HG03139 (cell line): ENCODE data around the gene TIE1.

Experiments
- ATAC-seq: cut with Tn5 transposase; IDR thresholded peaks from one replicate; pipeline ENCODE4 v1.9.1; 2021; ENCODE audit not compliant: unreplicated experiment

Gene TIE1

DNA sequence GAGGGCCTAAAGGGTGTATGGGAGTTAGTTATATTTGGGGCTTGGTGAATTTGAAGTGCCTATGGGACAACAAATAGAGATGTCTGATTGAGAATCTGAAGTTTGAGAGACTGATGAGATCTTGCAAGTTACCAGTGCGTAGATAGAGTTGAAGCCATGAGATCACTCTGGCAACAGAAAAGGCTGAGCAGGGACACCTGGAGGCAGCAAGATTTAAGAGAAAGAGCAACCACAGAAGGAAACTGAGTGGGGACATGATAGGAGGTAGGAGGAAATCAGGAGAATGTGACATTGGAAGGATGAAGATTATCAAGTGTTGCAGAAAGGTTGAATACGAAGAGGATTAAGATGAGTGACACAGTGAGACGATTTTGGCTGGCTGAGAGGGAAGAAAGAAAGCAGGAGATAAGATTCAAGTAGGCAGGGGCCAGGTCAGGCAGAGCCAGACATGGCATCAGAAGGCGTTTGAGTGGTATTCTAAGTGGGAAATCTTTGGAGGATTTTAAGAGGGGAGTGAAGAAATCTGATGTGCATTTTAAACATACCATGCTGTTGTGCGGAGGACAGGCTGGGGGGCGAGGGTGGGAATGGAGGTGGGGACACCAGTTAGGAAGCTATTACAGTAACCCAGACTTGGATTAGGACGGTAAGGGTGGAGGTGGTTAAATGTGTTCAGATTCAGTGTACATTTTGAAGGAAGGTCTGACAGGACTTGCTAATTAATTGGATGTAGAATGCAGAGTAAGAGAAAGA is 33.8 kb downstream of the TIE1 start:
- no peak for ATAC-seq

DNA sequence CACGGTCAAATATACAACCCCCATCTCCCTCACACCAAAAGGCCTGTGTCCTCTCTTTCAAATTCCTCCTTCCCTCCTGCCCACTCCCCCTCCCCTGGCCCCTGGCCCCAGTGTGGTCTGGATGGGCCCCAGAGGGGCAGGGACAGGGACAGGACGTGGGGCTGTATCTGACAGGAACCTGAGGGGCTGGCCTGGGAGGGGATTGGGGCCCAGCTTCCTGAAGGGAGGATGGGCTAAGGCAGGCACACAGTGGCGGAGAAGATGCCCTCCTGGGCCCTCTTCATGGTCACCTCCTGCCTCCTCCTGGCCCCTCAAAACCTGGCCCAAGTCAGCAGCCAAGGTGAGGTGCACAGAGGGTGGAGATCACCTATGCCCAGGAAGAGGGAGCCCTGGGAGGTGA is 36.8 kb downstream of the TIE1 start, which contains the start of gene MPL:
Gene MPL, plus strand, starts transcription at position 231 of the 400 bp plus-strand sequence. Its CDS starts 31 bp downstream, at position 262.
- no peak for ATAC-seq

DNA sequence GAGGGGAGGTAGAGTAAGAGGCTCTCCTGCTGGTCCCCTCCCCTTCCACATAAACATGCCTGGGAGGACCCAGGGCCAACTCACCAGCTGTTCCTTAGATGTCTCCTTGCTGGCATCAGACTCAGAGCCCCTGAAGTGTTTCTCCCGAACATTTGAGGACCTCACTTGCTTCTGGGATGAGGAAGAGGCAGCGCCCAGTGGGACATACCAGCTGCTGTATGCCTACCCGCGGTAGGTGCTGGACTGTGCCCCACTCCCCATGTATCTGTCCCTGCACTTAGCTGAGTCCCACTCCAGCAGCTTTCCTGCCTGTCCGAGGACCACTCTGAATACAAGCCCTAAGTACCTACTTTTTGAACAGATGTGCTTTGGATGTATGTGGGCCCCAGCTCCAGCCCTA is 37.2 kb downstream of the TIE1 start:
- no peak for ATAC-seq

DNA sequence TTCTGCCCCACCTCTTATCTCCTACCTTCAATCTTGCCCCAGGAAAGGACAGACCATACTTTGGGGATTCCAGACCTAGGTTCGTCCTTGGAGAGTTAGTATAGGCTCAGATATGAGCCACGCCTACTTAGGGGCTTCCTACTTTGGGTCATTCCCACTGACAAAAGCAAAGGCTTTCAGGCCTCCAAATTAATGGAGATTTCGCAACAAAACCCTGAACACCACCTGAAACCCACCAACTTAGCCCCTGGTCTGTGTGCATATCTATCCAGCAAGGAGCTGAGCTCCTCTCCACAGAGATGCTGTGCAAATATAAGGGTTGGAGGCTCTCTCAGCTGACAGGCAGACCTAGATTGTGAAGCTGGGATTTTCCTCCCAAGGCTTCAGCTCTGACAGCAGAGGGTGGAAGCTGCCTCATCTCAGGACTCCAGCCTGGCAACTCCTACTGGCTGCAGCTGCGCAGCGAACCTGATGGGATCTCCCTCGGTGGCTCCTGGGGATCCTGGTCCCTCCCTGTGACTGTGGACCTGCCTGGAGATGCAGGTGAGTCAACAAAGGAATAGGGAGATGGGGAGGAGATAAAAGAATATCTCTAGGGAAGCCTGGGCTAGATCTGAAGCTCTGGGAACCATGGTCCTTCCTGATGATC is 38.9 kb downstream of the TIE1 start:
- no peak for ATAC-seq

DNA sequence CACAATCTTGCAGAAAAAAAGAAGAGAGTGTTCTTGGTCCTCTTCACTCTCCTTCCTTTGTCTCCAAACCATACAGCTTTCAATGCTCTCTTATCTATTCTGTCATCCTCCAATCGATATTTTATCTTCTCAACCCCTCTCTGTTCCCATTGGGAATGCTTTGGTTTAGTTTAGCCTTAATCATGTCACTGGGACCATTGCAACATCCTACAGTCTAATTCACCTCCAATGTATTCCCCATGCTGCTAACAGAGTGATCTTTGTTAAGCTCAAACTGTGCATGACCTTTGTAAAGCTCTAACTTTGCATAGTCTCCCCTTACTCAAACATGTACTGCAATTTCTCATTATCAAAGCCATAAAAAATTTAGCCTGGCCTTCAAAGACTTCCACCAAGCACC is 39.8 kb downstream of the TIE1 start:
- ATAC-seq, result no peak

DNA sequence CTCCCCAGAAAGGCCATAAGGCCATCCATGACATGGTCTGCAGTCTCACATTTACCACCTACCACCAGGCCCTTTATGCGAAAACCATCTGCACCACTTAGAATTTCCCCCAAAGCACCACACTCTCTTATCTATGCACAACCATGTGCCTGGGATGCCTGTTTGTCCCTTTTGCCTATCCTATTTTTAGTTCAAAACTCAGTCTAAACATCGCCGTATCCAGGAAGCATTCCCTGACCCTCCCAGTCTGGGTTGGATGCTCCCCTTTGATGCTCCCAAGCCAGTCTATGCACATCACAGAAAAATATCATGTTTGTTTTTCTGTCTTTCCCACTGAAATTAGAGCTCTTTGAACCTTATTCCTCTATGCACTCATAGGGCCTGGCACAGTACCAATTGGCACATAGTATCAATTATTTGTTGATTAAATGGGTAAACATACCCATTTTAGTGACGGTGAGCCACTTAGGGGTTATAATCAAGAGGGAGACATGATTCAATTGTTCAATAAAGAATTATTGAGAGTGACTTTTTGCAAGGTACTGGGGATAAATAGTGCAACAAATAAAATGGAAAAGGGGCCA is 43.6 kb downstream of the TIE1 start:
- ATAC-seq, result no peak

DNA sequence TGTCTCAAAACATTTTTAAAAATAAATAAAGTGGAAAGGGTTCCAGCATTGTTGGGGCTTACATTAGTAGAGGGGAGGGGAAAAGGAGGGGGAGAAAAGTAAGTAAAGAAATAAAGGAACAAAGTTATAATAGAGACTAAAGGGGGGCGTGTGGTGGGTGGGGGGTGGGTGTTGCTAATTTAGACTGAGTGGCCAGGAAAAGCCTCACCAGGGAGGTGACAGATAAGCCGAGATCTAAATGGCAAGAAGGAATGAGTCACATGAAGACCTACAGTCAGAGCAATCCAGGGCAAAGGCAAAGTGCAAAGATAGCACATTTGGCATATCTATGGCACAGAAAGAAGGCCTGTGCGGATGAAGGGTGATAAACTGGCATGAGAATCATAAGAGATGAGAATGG is 44.3 kb downstream of the TIE1 start:
- ATAC-seq, result no peak

DNA sequence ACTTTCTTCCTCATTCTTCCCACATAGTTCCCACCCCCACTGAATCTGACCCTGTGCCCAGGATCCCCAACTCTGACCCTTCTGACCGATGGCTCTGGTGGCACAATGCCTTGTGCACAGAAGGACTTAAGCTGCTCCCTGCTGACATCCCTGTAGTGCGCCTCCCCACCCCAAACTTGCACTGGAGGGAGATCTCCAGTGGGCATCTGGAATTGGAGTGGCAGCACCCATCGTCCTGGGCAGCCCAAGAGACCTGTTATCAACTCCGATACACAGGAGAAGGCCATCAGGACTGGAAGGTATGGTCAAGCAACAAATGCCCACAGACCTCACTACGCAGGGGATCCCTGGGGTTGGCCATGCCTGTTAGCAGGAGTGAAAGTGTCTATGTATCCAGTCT is 45.9 kb downstream of the TIE1 start:
- ATAC-seq, result no peak

DNA sequence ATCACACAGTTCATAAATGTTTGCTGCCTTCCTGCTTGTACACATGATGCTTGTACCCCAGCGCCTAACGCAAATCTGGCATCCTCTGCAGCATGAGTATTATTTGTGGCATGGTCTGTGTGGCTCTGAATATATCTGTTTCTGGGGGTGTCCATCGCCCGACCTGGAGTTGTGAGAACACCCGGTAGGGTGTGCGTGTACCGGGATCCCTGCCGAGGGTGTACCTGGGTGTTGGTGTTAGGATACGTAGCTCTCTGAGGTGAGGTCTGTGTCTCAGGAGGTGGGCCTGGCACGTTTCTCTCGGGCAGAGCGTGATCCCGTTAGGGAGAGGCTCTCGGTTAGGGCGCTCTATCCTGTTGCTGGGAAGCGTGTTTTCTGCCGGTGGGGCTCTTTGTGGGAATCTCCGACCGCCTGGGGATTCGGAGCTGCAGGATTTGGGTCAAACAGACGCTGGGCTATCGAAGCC is 47.6 kb downstream of the TIE1 start:
- no peak for ATAC-seq

DNA sequence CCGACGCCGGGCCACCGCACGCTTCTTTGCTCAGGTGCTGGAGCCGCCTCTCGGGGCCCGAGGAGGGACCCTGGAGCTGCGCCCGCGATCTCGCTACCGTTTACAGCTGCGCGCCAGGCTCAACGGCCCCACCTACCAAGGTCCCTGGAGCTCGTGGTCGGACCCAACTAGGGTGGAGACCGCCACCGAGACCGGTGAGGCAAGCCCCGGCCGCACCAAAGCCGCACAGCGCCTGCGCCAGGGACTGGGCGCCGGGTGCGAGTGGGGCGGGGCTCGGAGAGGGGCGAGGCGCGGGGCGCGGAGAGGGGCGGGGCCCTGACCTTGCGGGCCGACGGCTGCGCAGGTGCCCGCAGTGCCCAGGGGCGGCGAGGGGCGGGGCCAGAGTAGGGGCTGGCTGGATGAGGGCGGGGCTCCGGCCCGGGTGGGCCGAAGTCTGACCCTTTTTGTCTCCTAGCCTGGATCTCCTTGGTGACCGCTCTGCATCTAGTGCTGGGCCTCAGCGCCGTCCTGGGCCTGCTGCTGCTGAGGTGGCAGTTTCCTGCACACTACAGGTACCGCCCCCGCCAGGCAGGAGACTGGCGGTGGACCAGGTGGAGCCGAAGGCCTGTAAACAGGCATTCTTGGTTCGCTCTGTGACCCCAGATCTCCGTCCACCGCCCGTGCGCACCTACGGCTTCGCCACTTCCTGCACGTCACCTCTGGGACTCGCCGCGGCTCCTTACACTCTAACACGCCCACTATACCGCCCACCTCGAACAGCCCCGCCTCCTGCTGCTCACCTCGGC is 48.2 kb downstream of the TIE1 start:
- ATAC-seq, result no peak

DNA sequence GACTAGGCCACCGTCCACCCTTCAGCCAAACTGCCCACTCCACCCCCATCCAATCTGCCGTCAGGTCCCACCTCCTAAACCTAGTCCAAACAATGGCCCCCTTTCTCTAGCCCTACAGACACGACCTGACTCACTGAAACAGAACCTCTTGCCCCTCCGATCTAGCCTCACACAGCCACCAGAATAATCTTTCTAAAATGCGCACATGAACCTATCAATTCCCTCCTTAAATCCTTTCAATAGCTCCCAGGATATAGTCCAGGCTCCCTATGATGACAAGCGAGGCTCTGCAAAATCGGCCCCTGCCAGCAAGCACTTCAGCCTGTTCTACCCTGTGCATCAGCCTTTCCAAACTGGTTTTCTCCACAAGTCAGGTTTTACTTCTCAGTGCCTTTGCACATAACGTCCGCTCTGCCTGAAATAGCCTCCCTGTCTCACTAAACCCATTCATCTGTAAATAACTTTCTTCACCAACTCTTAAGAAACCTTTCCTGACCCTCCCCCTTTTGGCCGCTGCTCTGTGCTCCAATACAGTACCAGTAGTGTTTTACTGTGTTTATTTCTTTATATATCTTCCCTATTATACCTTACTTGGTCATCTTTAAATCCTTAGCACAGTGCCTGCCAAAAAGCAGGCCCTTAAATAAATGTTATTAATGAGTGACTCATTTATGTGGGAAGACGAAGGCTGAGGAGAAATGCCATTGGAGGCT is 49.0 kb downstream of the TIE1 start:
- ATAC-seq, result no peak

DNA sequence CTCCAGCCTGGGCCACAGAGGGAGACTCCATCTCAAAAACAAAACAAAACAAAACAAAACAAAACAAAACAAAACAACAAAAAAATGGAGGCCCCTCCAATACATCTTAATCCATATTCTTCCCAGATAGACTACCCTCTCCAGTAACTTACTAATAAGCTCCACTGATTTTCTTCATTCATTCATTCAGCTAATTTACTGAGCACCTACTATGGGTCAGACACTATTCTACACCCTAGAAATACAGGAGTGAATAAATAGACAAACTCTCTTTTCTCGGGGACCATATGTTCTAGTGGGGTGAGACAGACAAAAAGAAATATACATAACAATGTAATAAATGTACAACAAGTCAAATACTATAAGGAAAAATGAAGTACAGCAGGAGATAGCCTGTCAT is 50.2 kb downstream of the TIE1 start:
- ATAC-seq, result no peak

DNA sequence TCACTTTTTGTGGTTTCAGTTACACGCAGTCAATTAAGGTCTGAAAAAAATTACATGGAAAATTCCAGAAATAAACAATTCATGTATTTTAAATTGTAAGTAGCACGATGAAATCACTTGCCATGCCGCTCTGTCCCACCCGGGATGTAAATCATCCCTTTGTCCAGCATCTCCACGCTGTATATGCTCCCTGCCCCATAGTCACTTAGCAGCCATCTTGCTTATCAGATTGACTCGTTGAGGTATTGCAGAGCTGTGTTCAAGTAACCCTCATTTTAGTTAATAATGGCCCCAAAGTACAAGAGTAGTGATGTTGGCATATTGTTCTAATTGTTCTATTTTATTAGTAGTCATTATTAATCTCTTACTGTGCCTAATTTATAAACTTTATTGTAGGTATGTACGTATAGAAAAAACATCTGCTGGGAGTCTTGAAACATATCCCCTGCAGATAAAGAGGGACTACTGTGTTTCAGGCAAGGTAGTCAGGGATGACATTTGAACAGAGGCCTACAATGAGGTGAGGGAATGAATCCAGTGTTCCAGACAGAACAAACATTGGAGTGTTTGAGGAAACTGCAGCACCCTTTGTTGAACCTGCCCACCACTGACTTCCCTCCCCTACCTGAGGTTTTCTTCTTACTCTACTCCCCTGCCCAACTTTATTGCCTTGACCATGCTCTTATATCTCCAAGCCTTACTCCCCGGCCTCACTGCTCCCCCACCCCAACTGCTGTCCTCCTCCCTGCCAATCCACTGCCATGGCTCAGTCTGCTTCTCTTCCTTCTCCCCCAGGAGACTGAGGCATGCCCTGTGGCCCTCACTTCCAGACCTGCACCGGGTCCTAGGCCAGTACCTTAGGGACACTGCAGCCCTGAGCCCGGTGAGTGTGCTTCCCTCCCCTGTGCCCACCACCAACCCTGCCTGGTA is 50.9 kb downstream of the TIE1 start:
- ATAC-seq, result no peak

DNA sequence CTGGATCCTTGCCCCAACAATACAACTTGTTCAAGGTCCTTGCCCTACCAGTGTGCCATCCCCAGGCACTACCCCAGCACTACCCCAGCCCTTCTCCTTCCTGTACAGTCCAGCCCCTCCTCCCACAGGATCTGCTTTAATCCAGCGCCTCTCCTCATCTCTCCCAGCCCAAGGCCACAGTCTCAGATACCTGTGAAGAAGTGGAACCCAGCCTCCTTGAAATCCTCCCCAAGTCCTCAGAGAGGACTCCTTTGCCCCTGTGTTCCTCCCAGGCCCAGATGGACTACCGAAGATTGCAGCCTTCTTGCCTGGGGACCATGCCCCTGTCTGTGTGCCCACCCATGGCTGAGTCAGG is 51.5 kb downstream of the TIE1 start:
- no peak for ATAC-seq

DNA sequence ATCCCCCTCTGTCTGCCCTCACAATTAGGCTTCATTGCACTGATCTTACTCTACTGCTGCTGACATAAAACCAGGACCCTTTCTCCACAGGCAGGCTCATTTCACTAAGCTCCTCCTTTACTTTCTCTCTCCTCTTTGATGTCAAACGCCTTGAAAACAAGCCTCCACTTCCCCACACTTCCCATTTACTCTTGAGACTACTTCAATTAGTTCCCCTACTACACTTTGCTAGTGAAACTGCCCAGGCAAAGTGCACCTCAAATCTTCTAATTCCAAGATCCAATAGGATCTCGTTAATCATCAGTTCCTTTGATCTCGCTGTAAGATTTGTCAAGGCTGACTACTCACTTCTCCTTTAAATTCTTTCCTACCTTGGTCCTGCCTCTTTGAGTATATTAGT is 52.1 kb downstream of the TIE1 start:
- no peak for ATAC-seq

DNA sequence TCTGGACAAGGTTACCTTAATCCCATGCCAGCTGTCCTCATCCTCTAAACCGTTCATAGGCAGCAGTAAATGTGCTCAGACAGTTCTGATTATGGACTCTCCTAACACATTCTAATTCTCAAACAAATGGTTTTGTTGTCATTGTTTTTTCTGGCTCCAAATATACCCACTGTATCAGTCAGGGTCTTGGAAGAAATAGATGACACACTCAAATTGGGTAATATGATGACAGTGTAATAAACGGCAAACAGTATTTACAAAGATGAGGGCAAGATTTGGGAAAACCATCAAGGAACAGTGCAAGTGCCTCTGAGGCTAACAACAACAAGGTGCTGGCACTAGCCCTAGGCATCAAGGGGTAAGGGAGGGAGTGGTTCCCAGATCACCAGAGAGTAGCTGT is 53.7 kb downstream of the TIE1 start:
- no peak for ATAC-seq

DNA sequence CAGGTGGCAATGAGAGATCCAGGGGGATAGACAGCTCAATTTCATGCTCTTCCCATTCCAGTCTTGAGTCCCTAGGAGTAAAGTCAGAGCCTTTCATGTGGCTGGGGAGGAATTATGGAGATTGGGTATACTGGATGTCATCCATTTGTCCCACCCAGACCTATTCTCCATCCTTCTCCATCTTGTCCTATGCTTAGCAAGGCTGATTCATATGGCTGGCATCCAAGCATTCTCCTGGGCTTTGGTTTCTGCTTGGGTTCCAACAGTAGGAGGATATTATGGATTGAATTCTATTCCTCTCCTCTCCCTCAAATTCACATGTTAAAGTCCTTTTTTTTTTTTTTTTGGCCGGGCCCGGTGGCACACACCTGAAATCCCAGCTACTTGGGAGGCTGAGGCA is 54.2 kb downstream of the TIE1 start:
- ATAC-seq, result no peak

DNA sequence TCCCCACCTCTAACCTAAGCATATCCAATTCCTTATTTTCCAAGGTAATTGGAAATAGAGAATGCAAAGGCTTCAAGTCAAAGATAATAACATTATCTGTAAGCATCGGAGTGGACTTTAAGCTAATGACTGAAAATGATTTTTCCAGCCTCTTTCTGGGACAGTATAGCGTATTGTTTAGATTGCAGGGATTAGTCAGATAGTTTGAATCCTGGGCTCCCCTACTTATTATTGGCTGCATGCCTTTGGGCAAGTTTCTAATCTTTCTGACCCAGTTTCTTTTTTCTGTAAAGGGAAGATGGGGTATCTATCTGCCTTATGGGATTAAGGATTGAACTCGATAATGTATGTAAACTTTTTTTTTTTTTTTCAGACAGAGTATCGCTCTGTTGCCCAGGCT is 56.5 kb downstream of the TIE1 start:
- no peak for ATAC-seq

DNA sequence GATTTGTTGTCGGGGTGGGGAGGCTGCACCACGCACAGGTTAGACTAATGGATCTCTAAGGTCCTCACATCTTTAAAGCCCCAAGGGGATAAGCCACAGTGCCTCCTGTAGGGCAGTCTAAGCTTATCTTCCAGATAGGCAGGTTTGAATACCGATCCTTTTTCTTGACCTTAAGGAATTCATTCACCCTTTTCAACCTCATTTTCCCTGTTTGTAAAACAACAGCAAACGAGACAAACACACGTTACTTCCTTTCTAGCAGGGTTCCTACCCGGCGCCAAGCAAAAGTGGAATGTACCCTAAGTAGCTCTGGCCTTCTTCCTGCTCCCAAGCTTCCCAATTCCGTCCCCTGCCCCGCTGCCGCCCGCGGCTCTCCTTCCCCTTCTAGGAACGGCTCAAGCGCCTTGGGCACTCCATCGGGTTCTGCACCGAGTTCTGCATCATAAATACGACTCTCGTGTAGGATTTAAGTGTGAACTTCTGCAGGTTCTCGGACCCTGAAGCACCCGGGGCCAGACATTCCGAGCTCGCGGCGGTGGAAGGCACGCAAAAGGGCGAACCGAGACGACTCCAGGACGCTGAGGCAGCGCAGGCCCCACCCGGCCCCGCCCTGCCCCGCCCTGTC is 57.5 kb downstream of the TIE1 start:
- ATAC-seq, result no peak
